WI38 (cell line): Measurements from ENCODE around the gene AFG3L2.
A peak's percentile ranks its signal among the peaks of the same experiment; 100 is the strongest.

ENCODE experiments used
- H3K4me3 ChIP-seq: 2 replicates; pipeline ENCODE4 v1.5.1; 2011; ENCODE audit warnings: low read depth, mild to moderate bottlenecking, control low read depth, low read length
- TF ChIP-seq, protein P1 (sequence below): IDR thresholded peaks from 2 replicates; pipeline ENCODE4 v1.5.1; 2012; ENCODE audit warnings: low read depth, mild to moderate bottlenecking, control low read depth, low read length

AFG3L2 gene

DNA sequence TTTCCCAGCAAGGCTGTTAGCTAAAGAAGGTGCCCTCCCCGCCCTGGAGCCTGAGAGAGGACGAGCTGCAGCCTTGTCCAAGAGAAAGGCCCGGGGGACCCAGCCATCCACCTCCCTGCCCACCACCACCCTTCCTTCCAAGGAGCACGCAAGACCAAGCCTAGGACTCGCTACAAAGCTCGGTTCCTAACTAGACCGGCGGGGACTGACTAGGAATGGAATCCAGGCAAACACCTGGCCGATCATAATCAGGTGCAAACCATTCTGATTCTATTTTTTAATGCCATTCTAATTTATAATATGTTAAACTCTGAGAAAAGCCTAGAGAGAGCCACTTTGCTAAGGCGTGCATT is 88.6 kb downstream of the AFG3L2 start:
- peak overlapping the region; percentile 61 for H3K4me3 ChIP-seq
- TF ChIP-seq, protein P1, sequence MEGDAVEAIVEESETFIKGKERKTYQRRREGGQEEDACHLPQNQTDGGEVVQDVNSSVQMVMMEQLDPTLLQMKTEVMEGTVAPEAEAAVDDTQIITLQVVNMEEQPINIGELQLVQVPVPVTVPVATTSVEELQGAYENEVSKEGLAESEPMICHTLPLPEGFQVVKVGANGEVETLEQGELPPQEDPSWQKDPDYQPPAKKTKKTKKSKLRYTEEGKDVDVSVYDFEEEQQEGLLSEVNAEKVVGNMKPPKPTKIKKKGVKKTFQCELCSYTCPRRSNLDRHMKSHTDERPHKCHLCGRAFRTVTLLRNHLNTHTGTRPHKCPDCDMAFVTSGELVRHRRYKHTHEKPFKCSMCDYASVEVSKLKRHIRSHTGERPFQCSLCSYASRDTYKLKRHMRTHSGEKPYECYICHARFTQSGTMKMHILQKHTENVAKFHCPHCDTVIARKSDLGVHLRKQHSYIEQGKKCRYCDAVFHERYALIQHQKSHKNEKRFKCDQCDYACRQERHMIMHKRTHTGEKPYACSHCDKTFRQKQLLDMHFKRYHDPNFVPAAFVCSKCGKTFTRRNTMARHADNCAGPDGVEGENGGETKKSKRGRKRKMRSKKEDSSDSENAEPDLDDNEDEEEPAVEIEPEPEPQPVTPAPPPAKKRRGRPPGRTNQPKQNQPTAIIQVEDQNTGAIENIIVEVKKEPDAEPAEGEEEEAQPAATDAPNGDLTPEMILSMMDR, result no peak

GRCh38 chr18:12287684-12288402 is 89.2 kb downstream of the AFG3L2 start:
- peak overlapping the region; percentile 61 for H3K4me3 ChIP-seq
- TF ChIP-seq, protein P1, result no peak

GRCh38 chr18:12287131-12287681 is 89.8 kb downstream of the AFG3L2 start:
- H3K4me3 ChIP-seq, result peak overlapping the region; percentile 61
- TF ChIP-seq, protein P1, result no peak

DNA sequence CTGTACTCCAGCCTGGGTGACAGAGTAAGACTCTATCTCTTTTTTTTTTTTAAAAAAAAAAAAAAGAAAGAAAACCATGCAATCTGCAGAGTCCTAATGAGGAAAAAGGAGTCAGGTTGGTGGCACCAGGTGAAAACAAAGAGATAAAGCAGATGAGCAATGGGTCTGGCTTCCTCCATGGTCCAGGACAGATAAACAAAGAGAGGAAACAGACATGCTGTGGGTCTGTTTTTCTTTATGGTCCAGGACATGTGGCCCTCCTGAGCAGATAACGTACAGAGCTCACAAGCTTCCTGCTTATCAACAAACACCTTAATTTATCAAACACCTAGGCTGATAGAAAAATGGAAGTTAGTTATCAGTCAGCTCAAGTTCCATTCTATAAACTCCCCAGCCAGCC is 93.4 kb downstream of the AFG3L2 start:
- TF ChIP-seq, protein P1, result no peak
- no peak overlapping the region for H3K4me3 ChIP-seq

DNA sequence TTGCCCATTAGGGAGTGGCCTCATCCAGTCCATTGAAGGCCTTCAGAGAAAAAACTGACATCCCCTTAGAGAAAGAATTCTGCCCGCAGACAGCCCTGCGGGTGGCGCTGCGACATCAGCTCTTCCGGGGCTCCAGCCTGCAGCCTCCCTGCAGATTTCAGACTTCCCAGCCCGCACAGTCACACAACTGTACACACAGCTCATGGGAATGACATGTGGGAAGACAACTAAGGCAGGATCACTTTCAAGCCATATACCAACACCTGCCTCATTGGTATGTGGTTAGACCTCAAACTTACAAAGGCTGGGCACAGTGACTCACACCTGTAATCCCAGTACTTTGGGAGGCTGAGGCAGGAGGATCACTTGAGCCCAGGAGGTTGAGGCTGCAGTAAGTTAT is 93.8 kb downstream of the AFG3L2 start:
- no peak overlapping the region for H3K4me3 ChIP-seq
- TF ChIP-seq, protein P1, result no peak

GRCh38 chr18:12282442-12283039 is 94.5 kb downstream of the AFG3L2 start:
- no peak overlapping the region for H3K4me3 ChIP-seq
- TF ChIP-seq, protein P1, result no peak

DNA sequence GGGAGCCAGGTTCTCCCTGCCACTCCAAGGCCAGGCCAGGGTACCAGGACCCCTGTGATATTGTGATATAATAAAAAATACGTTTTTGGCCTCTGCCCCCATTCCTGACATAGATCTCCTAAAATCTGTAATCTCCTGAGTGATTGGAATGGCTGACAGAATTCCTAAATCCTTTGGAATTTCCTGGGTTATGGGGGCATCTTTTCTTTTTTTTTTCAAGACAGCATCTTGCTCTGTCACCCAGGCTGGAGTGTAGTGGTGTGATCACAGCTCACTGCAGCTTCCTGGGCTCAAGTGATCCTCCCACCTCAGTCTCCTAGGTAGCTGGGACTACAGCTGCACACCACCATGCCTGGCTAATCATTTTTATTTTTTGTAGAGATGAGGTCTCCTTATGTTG is 95.2 kb downstream of the AFG3L2 start:
- H3K4me3 ChIP-seq, result no peak overlapping the region
- TF ChIP-seq, protein P1, result no peak
